Stimulated activated CD4-positive, alpha-beta T cell treated with anti-CD3 and anti-CD28 coated beads, Interleukin-4, amount 100 ng/mL, for 48 hours (primary cell): Measurements from ENCODE around the gene HCFC1.
A peak's percentile ranks its signal among the peaks of the same experiment; 100 is the strongest.

Source experiments
- DNase-seq, 2 donors: peaks; one replicate each; pipeline ENCODE4 v3.0.0-alpha.2; 2020; ENCODE audit warnings: low read depth in 2 of 2

HCFC1 gene

GRCh38 chrX:153971450-153972367, at the start of gene HCFC1:
HCFC1 (minus strand) TSS chrX:153971818; CDS start chrX:153970840, 978 bp downstream.
- DNase-seq: peak; percentile 79 to 86

- DNase-seq: no peak
Observed at GRCh38 chrX:154021131-154021611, 49.6 kb upstream of the HCFC1 start.

- no peak for DNase-seq
Observed at GRCh38 chrX:154020536-154021115, 49.0 kb upstream of the HCFC1 start.

GRCh38 chrX:154019633-154020528, 48.3 kb upstream of the HCFC1 start, which contains the start of gene IRAK1:
IRAK1 (minus strand) TSS chrX:154019902; CDS start chrX:154019812, 90 bp downstream.
- DNase-seq: peak; percentile 28 to 47

DNA sequence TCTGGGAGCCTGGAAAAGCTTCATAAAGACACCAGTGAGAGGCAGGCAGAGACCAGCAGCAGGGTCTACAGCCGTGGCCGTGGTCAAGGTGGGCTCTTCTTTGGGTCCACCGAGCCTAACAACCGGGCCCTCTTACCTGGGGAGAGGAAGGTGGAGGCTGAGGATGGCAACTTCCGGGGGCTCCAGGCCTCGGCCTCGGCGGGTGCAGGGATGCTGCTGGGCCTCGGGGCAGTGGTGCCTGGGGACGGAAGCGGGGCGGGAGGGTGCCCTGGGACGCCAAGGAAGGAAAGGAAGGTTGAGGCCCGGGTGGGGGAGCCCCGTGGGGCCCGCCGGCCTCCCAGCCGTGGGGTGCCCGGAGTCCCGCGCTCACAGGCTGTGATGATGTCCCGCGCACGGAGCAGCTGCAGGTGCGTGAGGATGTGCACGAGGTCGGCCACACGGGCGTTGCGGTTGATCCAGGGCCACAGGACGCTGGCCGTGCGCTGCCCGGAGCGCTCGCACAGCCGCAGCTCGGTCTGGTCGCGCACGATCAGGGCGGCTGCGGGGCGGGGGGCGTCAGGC, 47.5 kb upstream of the HCFC1 start:
- no peak for DNase-seq

- no peak for DNase-seq
Observed at GRCh38 chrX:154018518-154019060, 47.0 kb upstream of the HCFC1 start.

DNA sequence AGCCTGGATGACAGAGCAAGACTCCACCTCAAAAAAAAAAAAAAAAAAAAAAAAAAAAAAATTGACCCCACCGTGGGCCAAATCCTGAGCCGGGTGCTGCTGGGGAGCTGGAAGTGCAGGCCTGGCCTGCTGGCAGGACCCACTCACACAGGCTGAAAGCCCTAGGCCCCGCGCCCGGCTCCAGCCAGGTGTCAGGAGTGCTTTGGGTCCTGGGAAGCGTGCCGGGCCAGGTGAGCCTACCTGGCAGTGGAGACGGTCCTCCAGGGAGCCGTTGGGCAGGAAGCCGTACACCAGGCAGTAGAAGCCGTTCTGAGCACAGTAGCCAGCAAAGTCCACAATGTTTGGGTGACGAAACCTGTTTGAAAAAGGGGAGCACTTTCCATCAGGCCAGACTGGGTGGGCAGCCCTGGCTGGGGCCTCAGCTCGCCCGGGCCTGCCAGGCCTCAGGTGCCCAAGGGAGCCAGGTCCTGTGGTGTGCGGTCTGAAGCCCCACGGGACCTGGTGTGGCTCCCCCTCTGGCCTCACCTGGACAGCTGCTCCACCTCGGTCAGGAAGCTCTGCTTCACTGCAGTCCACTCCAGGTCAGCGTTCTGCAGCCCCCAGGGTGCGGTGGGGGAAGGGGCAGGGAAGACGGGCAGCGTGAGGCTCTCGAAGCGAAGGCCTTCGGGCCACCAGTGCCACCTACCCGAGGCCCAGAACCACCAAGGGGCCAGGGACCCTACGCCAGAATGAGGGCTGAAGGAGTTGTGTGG, 46.3 kb upstream of the HCFC1 start:
- no peak for DNase-seq

GRCh38 chrX:154016366-154017076, 44.9 kb upstream of the HCFC1 start:
- no peak for DNase-seq

DNA sequence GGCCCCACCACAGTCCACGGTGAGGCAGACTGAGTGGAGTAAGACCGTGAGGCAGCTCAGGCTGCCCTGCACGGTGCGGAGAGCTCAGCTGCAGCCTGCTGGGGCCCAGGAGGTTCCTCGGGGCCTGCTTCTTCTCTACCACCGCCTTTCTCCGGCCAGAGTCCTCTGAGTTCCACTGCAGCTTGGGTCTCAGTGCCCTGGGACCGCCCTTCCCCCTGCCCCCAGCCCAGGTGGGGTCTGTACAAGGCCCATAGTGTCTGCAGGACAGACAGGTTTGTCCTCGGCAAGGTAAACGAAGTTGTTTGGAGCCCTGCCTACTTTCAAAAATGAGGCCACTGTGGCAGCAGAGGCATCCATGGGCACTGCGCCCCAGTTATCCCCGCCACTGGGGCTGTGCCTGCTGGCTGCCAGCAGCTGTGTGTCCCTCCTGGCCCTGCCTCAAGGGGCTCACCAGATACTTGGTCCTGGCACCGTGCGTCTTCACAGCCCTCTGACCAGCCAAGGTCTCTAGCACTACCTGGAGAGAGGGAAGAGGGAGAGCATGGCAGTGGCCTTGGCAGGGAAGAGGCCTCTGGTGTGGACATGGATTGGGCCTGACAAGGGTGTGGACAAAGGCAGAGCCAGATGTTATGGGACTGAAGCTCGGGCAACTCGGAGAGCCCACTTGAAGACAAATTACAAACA, 44.1 kb upstream of the HCFC1 start:
- DNase-seq: no peak

DNA sequence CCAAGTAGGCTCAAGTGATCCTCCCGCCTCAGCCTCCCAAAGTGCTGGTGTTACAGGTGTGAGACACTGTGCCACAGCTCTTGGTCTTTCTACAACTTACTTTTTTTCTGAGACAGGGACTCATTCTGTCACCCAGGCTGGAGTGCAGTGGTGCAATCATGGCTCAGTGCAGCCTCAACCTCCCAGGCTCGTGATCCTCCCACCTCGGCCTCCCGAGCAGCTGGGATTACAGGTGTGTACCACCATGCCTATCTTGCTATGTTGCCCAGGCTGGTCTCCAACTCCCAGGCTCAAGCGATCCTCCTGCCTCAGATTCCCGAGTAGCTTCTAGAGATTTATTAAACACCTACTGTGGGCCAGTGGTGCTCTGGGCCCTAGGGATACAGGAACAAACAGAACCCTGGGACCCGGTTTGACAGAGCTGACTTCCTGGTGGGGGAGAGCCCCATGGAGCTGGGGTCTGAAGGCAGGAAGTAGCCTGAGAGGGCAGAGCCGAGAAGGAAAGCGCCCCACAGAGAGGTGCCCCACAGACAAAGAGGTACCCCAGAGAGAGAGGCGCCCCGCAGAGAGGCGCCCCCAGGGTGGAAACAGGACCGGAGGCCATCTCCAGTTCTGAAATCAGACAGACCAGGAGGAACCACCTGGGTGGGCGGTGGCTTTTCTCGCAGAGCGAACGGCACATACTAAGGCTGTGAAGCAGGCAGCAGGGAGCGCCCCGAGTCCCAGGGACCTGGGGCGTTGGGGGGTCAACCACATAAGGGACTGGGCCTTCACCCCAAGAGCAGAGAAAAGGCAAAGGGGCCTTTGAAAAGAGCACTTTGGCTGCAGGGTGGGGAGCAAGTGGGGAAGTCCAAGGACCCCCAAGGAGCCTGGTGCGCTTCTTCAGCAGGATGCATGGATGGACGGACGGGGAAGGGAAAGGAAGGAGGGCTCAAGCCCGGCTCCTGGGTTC, 43.1 kb upstream of the HCFC1 start:
- no peak for DNase-seq

DNA sequence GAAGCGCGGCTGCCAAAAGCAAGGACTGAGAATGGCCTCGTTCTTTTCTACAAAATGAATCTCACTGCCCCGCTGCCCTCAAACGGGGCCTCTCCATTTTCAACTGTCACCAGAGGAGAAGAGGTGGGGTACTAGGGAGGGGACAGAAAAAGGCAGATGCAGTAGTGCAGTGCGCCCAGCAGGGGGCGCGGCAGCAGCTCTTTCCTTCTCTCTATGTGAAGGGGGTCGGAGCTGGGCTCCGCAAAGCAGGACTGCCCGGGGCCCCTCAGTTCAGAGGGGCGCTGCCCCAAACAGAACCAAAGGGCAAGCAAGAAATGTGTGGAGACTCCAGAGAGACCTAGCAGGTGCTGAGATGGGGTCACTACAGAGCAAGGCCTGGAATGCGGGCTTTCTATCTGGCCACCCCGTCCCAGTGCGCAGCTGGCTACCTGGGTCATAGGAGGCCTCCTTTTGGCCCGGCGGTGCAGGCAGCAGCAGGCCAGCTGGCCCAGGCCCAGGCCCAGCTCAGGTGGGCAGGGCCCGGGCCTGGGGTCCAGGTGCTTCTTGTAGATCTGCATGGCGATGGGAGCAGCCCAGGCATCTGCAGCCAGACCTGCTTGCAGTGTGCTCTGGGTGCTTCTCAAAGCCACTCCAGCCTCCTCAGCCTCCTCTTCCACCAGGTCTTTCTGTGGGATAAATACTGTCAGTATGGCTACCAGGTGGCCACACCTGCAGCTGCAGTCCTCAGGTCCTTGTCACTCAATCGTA, 42.2 kb upstream of the HCFC1 start:
- peak; percentile 20 to 30 for DNase-seq

DNA sequence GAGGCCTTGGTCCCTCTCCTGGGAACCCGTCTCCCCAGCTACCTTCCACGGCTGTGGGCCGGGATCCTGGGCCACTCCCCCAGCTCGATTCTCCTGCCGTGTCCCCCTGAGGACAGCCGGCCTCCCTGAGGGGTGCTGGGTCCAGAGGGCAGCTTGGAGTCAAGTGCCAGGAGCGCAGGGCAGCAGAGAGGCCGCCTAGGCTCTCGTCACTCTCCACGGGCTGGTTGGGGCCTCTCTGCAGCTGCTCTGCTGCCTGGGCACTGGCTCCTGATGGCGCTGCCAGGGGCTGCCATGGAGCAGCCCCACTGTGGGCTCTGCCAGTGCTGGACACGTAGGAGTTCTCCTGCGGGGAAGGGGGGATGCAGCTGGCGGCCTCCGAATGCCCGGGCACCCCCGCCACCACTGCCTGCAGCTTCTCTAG, 41.4 kb upstream of the HCFC1 start:
- no peak for DNase-seq

DNA sequence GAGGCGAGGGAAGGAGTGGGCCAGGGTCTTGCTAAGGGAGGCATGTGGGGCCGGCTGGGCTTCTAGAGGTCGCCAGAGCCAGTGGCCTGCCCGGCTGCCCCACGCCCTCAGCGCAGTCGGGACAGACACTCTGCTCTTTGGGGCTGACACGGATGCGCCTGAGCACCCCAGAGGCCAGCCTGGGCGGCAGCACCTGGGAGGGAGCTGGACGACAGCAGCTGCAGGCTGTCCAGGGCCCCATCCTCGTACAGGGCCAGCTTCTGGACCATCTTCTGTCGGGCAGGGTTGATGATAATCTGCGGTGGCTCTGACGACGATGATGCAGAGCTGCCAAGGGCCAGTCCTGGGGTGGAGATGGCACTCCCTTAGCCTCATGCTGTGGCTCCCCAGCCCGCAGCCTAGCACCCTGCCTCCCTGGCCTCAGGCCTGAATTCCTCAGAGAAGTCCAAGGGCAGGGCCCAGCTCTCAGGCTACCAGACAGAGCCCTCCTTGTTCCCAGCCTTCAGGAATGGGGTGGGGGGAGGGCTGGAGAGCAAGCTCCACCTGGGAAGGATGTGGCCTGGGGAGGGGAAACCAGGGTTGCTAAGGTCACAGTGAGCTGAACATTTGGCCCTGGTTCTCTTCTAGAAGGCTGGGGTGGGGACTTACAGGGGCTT, 40.8 kb upstream of the HCFC1 start:
- DNase-seq: no peak

DNA sequence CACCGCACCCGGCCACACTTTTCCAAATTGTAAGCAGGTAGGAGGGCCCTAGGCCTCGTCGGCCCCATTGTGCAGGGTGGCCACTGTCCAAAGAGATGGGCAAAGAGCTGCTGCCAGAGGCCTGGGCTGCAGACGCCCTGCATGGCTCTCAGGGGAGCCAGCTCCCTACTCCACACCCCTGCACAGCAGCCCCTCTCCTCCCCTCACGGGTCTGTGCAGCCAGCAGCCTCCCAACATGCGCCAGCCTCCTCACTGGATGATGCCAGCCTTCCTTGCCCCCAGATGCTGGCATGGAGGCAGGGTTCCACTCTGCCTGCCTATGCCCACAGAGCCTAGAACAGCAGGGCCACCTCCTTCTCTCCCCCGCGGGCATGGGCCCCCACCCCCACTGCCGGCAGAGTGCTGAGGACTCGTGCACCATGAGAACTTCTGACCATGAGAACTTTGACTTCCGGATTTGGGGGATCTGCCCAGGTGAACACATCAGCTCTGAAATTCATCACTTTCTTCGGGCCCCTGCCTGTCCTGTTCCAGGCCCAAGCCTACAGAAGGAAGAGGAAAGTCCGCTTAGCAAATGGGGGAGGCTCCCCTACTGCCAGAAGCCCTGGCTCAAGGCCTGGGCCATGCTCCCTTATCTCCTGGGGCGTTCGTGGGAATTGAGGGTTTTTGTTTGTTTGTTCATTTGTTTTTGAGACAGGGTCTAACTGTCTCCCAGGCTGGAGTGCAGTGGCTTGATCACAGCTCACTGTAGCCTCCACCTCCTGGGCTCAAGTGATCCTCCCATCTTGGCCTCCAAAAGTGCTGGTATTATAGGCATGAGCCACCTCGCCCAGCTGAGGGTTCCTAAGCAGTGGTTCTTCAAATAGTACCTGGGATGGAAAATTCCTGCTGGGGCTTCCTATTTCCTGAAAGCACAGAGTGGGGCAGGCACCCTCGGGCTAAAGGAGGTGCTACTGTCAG, 40.0 kb upstream of the HCFC1 start:
- no peak for DNase-seq

GRCh38 chrX:154010330-154011087, 38.9 kb upstream of the HCFC1 start:
- no peak for DNase-seq
